Peyer's patch (tissue), 4 donors: ENCODE measurements around the gene UBE2J2.

ENCODE experiments used
- POLR2A ChIP-seq, 2 donors: fragments of 450-650 bp; IDR thresholded peaks; one replicate each; pipeline ENCODE4 v1.5.1; 2017; ENCODE audit warnings: antibody characterized with exemption in 2 of 2, mild to moderate bottlenecking in 2 of 2, moderate library complexity in 2 of 2
- TF ChIP-seq, protein P1 (sequence below), 6 experiments: fragments of 450-650 bp in 4 of 6; fragments of 200-600 bp in 2 of 6; sonication (generic) in 1 of 6; IDR thresholded peaks; one replicate each; pipeline ENCODE4 v1.5.1; 2017 to 2019; ENCODE audit warnings: antibody characterized with exemption in 6 of 6, mild to moderate bottlenecking in 3 of 6, moderate library complexity in 1 of 6

- TF ChIP-seq, protein P1, sequence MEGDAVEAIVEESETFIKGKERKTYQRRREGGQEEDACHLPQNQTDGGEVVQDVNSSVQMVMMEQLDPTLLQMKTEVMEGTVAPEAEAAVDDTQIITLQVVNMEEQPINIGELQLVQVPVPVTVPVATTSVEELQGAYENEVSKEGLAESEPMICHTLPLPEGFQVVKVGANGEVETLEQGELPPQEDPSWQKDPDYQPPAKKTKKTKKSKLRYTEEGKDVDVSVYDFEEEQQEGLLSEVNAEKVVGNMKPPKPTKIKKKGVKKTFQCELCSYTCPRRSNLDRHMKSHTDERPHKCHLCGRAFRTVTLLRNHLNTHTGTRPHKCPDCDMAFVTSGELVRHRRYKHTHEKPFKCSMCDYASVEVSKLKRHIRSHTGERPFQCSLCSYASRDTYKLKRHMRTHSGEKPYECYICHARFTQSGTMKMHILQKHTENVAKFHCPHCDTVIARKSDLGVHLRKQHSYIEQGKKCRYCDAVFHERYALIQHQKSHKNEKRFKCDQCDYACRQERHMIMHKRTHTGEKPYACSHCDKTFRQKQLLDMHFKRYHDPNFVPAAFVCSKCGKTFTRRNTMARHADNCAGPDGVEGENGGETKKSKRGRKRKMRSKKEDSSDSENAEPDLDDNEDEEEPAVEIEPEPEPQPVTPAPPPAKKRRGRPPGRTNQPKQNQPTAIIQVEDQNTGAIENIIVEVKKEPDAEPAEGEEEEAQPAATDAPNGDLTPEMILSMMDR (IDR thresholded peaks at IDR 0.05), result no peak
- TF ChIP-seq POLR2A (IDR thresholded peaks at IDR 0.05), result no peak
Measured at GRCh38 chr1:1232796-1233566, 40.7 kb downstream of the UBE2J2 start.
